ENCODE data around the gene CNTN2.

CNTN2 gene

DNA sequence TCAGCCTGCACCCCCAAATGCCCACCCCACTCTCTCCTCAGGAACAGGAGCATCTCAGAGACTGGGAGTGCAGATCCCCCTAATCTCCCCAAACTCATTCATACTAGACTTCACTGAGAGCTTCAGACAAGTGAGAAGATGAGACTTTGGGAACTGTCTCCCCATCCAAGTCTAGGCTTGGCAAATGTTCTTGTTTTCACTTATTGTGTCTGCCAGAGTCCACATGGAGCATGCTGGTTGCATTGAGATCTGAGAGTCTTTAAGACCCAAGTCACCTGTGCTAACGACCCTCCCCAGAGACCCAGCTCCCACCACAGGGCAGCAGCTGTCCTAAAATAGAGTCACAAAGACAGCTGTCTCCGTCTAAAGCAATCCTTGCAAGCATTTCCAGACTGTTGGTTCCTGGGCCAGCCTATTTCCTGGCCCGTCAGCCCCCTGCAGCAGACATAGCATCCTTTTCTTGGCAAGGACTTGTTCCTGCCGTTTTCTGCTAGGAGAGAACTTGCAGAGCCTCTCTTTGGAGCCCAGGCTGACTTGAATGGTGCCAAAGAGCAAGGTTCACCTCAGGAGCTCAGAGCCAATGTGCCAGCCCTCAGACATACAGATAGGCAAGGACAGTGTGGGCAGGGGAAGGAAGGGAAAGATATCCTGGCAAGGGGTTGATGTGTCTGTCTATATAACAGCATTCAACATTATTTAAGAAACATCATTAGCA, 1.9 kb upstream of the CNTN2 start:
- no peaks in the 10 kb centered on the region for H3K9me3 ChIP-seq (ENCODE audit: control insufficient read depth in 2 of 2, low read length in 2 of 2)
- H3K4me3 ChIP-seq (ENCODE audit: low read length in 2 of 2) = no peak overlapping the region
- no peaks in the 10 kb centered on the region for H3K4me1 ChIP-seq (ENCODE audit: control insufficient read depth in 2 of 2, insufficient read depth in 2 of 2, low read length in 2 of 2)
- H3K36me3 ChIP-seq (ENCODE audit: control insufficient read depth in 2 of 2, insufficient read depth in 2 of 2, low read length in 2 of 2) = no peaks in the 10 kb centered on the region
- no peak overlapping the region for H3K9ac ChIP-seq (ENCODE audit: low read depth in 1 of 2, low read length in 2 of 2)
- H3K27me3 ChIP-seq (ENCODE audit: control insufficient read depth in 2 of 2, insufficient read depth in 2 of 2, low read length in 2 of 2) = peaks cover 30 to 31% of the 10 kb centered on the region in 2 donors
- H3K27ac ChIP-seq (ENCODE audit: low read depth in 2 of 2, low read length in 2 of 2) = no peak overlapping the region

DNA sequence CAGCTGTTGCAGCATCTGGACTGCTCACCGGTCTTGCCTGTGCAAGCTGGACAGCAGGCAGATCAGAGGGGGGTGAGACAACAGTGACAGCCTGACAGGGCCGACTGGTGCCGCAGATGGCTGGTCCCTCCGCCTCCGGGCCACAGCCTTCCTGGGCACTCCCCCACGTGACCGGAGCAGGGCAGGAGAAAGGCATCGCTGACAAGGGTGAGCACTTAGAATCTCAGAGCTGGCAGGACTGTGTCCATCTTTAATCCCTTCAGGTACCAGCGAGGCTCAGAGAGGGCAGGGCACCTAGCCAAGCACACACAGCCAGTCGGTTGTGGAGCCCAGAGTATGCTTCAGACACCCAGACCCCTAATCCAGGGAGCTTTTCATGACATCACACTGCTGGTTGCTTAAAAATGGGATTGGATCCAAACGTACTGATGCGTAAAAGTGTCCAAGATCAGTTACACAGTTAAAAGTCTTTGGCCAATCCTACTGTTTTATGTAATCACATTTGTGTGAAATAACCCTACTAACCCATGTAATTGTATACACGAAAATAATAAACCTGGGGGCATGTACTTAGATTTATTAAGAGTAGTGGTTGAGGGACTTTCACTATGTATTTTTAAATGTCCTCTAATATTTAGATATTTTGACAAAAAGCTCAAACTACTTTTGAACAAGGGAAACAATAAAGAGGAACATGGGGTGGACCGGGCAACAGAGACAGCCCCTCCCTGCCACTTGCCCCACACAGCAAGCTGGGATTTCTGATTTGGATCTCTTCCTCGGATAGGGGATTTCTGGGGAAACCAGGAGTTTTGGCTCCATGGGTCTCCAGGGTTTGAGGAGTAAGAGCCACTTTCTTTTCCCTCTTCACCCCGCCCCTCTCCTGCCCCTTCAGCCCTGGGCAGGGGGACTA, 758 bp upstream of the CNTN2 start:
- Histone ChIP-seq H3K36me3 (ENCODE audit: control insufficient read depth in 2 of 2, insufficient read depth in 2 of 2, low read length in 2 of 2) (no peaks in the 10 kb centered on the region), H3K4me3 (ENCODE audit: low read length in 2 of 2) (no peak overlapping the region), H3K27me3 (ENCODE audit: control insufficient read depth in 2 of 2, insufficient read depth in 2 of 2, low read length in 2 of 2) (peaks cover 30 to 33% of the 10 kb centered on the region in 2 donors), H3K4me1 (ENCODE audit: control insufficient read depth in 2 of 2, insufficient read depth in 2 of 2, low read length in 2 of 2) (no peaks in the 10 kb centered on the region), H3K9me3 (ENCODE audit: control insufficient read depth in 2 of 2, low read length in 2 of 2) (no peaks in the 10 kb centered on the region), H3K27ac (ENCODE audit: low read depth in 2 of 2, low read length in 2 of 2) (no peak overlapping the region), H3K9ac (ENCODE audit: low read depth in 1 of 2, low read length in 2 of 2) (no peak overlapping the region)

DNA sequence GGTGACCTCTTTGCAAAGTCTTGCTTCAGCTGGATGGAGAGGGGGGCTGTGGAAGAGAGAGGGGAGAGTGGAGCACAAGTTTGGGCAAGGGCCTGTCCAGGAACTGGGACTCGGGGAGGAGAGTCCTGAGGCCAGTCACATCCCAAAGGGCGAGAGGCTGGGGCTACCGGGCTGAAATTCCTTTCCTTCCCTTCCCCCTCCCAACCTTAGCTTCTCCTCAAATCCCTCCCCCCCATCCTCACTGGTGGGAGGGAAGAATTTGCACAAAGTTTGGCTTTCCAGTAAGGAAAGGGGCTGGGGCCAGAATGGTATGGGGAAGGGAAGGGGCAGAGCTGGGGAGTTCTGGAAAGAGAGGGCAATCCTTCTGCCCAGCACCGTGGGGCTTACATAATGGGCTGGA, 854 bp downstream of the CNTN2 start:
- Histone ChIP-seq H3K9ac (ENCODE audit: low read depth in 1 of 2, low read length in 2 of 2) (no peak overlapping the region), H3K4me1 (ENCODE audit: control insufficient read depth in 2 of 2, insufficient read depth in 2 of 2, low read length in 2 of 2) (no peaks in the 10 kb centered on the region), H3K36me3 (ENCODE audit: control insufficient read depth in 2 of 2, insufficient read depth in 2 of 2, low read length in 2 of 2) (no peaks in the 10 kb centered on the region), H3K27me3 (ENCODE audit: control insufficient read depth in 2 of 2, insufficient read depth in 2 of 2, low read length in 2 of 2) (peaks cover 30 to 33% of the 10 kb centered on the region in 2 donors), H3K27ac (ENCODE audit: low read depth in 2 of 2, low read length in 2 of 2) (no peak overlapping the region), H3K4me3 (ENCODE audit: low read length in 2 of 2) (no peak overlapping the region), H3K9me3 (ENCODE audit: control insufficient read depth in 2 of 2, low read length in 2 of 2) (no peaks in the 10 kb centered on the region)

DNA sequence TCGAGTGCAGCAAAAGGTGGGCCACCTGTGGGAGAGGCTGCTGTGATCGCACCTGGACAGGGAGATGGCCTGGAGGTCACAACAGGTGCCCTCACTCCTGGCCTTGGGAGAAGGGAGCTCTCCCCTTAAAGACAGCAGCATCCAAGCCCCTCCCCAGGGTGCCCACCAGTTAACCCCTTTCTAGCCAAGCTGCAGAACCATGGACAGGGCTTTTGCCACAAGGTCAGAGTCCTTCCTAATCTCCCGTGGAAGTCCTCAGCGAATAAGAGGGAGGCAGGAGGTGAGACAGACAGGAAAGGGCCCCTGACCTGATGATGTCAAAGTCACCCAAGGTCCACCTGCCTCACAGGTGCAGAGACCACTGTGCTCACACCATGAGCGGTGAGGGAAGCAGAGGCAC, 1.7 kb downstream of the CNTN2 start:
- H3K9ac ChIP-seq (ENCODE audit: low read depth in 1 of 2, low read length in 2 of 2) = no peak overlapping the region
- no peak overlapping the region for H3K4me3 ChIP-seq (ENCODE audit: low read length in 2 of 2)
- H3K36me3 ChIP-seq (ENCODE audit: control insufficient read depth in 2 of 2, insufficient read depth in 2 of 2, low read length in 2 of 2) = no peaks in the 10 kb centered on the region
- no peaks in the 10 kb centered on the region for H3K9me3 ChIP-seq (ENCODE audit: control insufficient read depth in 2 of 2, low read length in 2 of 2)
- H3K27ac ChIP-seq (ENCODE audit: low read depth in 2 of 2, low read length in 2 of 2) = no peak overlapping the region
- peaks cover 30 to 33% of the 10 kb centered on the region in 2 donors for H3K27me3 ChIP-seq (ENCODE audit: control insufficient read depth in 2 of 2, insufficient read depth in 2 of 2, low read length in 2 of 2)
- no peaks in the 10 kb centered on the region for H3K4me1 ChIP-seq (ENCODE audit: control insufficient read depth in 2 of 2, insufficient read depth in 2 of 2, low read length in 2 of 2)

DNA sequence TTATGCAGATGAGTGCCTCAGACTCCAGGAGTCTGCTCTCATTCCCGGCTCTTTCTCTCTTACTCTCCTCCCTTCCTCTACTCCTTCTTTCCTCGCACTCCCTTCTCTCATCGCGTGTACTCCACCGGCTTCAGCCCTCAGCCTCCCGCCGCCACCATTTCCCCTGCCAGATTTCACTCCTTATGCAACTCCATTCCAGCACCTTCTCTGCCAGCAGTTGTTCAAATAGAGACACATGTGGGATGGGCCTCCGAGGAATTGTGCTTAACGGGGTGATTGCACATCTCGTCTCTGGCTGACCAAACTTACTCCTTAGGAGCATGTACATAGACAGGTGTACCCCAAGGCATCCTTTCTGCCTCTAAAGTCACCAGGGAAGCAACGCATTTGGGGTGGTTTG, 2.1 kb downstream of the CNTN2 start:
- H3K9me3 ChIP-seq (ENCODE audit: control insufficient read depth in 2 of 2, low read length in 2 of 2) = no peaks in the 10 kb centered on the region
- H3K27ac ChIP-seq (ENCODE audit: low read depth in 2 of 2, low read length in 2 of 2) = no peak overlapping the region
- no peaks in the 10 kb centered on the region for H3K4me1 ChIP-seq (ENCODE audit: control insufficient read depth in 2 of 2, insufficient read depth in 2 of 2, low read length in 2 of 2)
- H3K36me3 ChIP-seq (ENCODE audit: control insufficient read depth in 2 of 2, insufficient read depth in 2 of 2, low read length in 2 of 2) = no peaks in the 10 kb centered on the region
- peaks cover 30 to 33% of the 10 kb centered on the region in 2 donors for H3K27me3 ChIP-seq (ENCODE audit: control insufficient read depth in 2 of 2, insufficient read depth in 2 of 2, low read length in 2 of 2)
- H3K4me3 ChIP-seq (ENCODE audit: low read length in 2 of 2) = no peak overlapping the region
- H3K9ac ChIP-seq (ENCODE audit: low read depth in 1 of 2, low read length in 2 of 2) = no peak overlapping the region

DNA sequence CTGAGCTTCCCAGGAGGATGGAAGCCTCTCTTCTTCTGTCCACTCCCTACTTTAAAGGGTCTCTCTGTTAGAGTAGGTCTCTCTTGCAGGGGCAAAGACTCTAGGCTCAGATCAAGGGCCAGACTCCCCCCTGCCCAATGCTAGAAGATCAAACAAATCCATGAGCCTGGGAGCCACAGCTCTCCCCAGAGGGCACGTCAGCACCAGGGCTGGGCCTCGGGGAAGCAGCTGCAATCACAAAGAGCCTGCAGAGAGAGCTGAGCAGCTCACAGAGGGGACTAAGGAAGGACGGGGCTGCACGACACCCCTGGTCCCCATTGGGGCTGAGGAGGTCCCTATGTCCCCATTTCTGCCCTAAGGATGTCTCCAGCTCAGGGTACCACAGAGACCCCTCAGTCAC, 3.9 kb downstream of the CNTN2 start:
- H3K4me3 ChIP-seq (ENCODE audit: low read length in 2 of 2) = no peak overlapping the region

DNA sequence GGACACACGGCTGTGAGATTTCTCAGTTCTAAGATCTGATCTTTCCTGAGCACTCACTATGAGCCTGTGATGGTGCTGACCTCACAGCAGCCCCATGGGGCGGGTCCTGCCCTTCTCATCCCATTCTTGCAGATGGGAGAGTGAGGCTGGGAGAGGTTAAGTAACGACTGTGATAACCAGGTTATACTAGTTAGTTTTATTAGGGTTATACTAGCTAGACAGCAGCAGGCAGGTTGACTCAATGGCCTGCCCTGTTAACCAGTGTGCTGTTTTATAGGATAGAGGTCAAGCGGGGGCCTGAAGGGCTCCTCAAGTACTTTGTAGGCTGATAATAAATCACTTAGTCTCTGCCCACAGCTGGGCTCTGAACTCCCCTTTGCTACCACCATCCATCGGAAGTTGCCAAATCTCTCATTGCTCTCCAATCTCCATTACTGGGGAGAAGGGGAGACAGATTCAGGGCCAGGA, 4.8 kb downstream of the CNTN2 start:
- H3K36me3 ChIP-seq (ENCODE audit: control insufficient read depth in 2 of 2, insufficient read depth in 2 of 2, low read length in 2 of 2) = no peaks in the 10 kb centered on the region
- no peak overlapping the region for H3K27ac ChIP-seq (ENCODE audit: low read depth in 2 of 2, low read length in 2 of 2)
- no peaks in the 10 kb centered on the region for H3K9me3 ChIP-seq (ENCODE audit: control insufficient read depth in 2 of 2, low read length in 2 of 2)
- H3K27me3 ChIP-seq (ENCODE audit: control insufficient read depth in 2 of 2, insufficient read depth in 2 of 2, low read length in 2 of 2) = peaks cover 17 to 26% of the 10 kb centered on the region in 2 donors
- H3K4me1 ChIP-seq (ENCODE audit: control insufficient read depth in 2 of 2, insufficient read depth in 2 of 2, low read length in 2 of 2) = no peaks in the 10 kb centered on the region
- H3K9ac ChIP-seq (ENCODE audit: low read depth in 1 of 2, low read length in 2 of 2) = no peak overlapping the region
- H3K4me3 ChIP-seq (ENCODE audit: low read length in 2 of 2) = no peak overlapping the region

More for the DNA sequence above, 3.9 kb downstream of the CNTN2 start:
- Histone ChIP-seq H3K27ac (ENCODE audit: low read depth in 2 of 2, low read length in 2 of 2) (no peak overlapping the region), H3K4me1 (ENCODE audit: control insufficient read depth in 2 of 2, insufficient read depth in 2 of 2, low read length in 2 of 2) (no peaks in the 10 kb centered on the region), H3K9ac (ENCODE audit: low read depth in 1 of 2, low read length in 2 of 2) (no peak overlapping the region), H3K36me3 (ENCODE audit: control insufficient read depth in 2 of 2, insufficient read depth in 2 of 2, low read length in 2 of 2) (no peaks in the 10 kb centered on the region), H3K9me3 (ENCODE audit: control insufficient read depth in 2 of 2, low read length in 2 of 2) (no peaks in the 10 kb centered on the region), H3K27me3 (ENCODE audit: control insufficient read depth in 2 of 2, insufficient read depth in 2 of 2, low read length in 2 of 2) (peaks cover 21 to 30% of the 10 kb centered on the region in 2 donors)

DNA sequence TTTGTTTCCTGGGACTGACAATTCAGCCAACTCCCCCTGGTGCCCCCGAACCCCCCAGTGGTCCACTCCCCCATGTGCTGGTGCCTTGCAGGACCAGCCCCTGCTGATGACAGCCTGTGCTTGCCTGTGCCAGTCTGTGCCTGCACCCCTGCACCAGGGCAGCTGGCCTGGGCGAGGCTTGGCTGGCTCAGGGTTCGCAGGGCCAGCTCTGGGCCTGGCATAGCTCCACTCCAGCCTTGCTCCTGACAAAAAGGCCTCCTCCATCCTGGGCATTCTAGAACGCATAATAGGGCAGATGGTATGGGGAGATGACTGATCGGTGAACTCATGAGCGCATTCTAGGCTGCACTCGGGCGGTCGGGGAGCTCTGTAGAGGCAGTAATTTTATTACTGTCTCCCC, 5.4 kb downstream of the CNTN2 start:
- H3K4me1 ChIP-seq (ENCODE audit: control insufficient read depth in 2 of 2, insufficient read depth in 2 of 2, low read length in 2 of 2) = no peaks in the 10 kb centered on the region
- H3K9me3 ChIP-seq (ENCODE audit: control insufficient read depth in 2 of 2, low read length in 2 of 2) = no peaks in the 10 kb centered on the region
- no peak overlapping the region for H3K9ac ChIP-seq (ENCODE audit: low read depth in 1 of 2, low read length in 2 of 2)
- H3K27ac ChIP-seq (ENCODE audit: low read depth in 2 of 2, low read length in 2 of 2) = no peak overlapping the region
- H3K27me3 ChIP-seq (ENCODE audit: control insufficient read depth in 2 of 2, insufficient read depth in 2 of 2, low read length in 2 of 2) = peaks cover 16 to 24% of the 10 kb centered on the region in 2 donors
- no peak overlapping the region for H3K4me3 ChIP-seq (ENCODE audit: low read length in 2 of 2)
- no peaks in the 10 kb centered on the region for H3K36me3 ChIP-seq (ENCODE audit: control insufficient read depth in 2 of 2, insufficient read depth in 2 of 2, low read length in 2 of 2)

DNA sequence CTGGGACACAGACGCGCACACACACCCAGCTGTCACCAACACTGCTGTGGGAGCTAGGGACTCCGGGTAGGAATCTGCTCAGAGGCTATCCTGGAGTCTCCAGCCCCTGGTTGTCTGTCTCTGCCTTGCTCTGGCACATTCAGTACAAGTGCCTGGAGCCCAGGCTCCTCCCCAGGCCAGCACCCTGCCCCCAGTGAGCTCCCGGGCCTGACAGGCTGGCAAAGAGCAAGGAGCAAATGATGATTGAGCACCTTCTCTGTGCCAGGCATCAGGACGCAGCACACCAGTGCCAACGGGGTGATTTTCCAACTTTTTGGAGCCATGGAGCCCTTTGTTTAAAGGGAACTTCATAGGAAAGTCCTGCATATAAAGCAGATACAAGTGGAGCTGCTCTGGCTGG, 6.5 kb downstream of the CNTN2 start:
- Histone ChIP-seq H3K9ac (ENCODE audit: low read depth in 1 of 2, low read length in 2 of 2) (no peak overlapping the region), H3K4me1 (ENCODE audit: control insufficient read depth in 2 of 2, insufficient read depth in 2 of 2, low read length in 2 of 2) (no peaks in the 10 kb centered on the region), H3K9me3 (ENCODE audit: control insufficient read depth in 2 of 2, low read length in 2 of 2) (no peaks in the 10 kb centered on the region), H3K36me3 (ENCODE audit: control insufficient read depth in 2 of 2, insufficient read depth in 2 of 2, low read length in 2 of 2) (no peaks in the 10 kb centered on the region), H3K4me3 (ENCODE audit: low read length in 2 of 2) (no peak overlapping the region), H3K27ac (ENCODE audit: low read depth in 2 of 2, low read length in 2 of 2) (no peak overlapping the region), H3K27me3 (ENCODE audit: control insufficient read depth in 2 of 2, insufficient read depth in 2 of 2, low read length in 2 of 2) (peaks cover 12 to 16% of the 10 kb centered on the region in 2 donors)

DNA sequence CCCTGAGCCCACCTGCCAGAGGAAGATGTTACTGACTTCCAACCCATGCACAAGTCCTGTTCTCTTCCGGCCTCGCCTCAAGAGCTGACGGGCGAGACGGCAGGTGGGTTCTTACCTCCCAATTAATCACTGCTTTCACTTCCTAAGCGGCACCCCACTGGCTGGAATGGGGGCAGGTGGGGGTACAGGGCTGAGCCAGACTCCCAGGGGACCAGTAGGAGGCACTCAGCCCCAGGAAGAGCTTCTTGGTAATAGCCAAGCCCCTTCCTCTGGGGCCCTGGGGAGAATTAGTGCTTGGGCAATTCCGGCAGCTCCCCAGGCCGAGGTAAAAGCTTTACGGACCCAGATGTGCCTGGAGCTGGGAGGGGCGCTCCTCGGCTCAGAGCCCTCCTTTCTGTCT, 9.7 kb downstream of the CNTN2 start:
- H3K27ac ChIP-seq (ENCODE audit: low read depth in 2 of 2, low read length in 2 of 2) = no peak overlapping the region
- H3K4me1 ChIP-seq (ENCODE audit: control insufficient read depth in 2 of 2, insufficient read depth in 2 of 2, low read length in 2 of 2) = no peaks in the 10 kb centered on the region
- no peaks in the 10 kb centered on the region for H3K27me3 ChIP-seq (ENCODE audit: control insufficient read depth in 2 of 2, insufficient read depth in 2 of 2, low read length in 2 of 2)
- no peaks in the 10 kb centered on the region for H3K36me3 ChIP-seq (ENCODE audit: control insufficient read depth in 2 of 2, insufficient read depth in 2 of 2, low read length in 2 of 2)
- no peak overlapping the region for H3K4me3 ChIP-seq (ENCODE audit: low read length in 2 of 2)
- H3K9ac ChIP-seq (ENCODE audit: low read depth in 1 of 2, low read length in 2 of 2) = no peak overlapping the region
- H3K9me3 ChIP-seq (ENCODE audit: control insufficient read depth in 2 of 2, low read length in 2 of 2) = no peaks in the 10 kb centered on the region

Data from mucosa of rectum (tissue), 2 donors.